SK-N-SH treated with all-trans-retinoic acid at 6 μM for 48 hours (cell line): ENCODE data around the gene TPK1.

Experiments used
- ATAC-seq: fragments of 200-7000 bp; cut with Tn5 transposase; 3 replicates; pipeline ENCODE4 v1.9.1; 2020; ENCODE audit warnings: mild to moderate bottlenecking, moderate library complexity
- ARNTL ChIP-seq: fragments of 450-650 bp; formaldehyde crosslinking; IDR thresholded peaks from 2 replicates; pipeline ENCODE4 v1.5.0; 2020; ENCODE audit warnings: low read depth, mild to moderate bottlenecking, moderate library complexity, borderline replicate concordance
- BACH2 ChIP-seq: fragments of 250-450 bp; sonication (Bioruptor Pico); IDR thresholded peaks from 2 replicates; pipeline ENCODE4 v1.9.0; 2021; ENCODE audit warnings: mild to moderate bottlenecking, borderline replicate concordance
- CREB5 ChIP-seq: fragments of 250-450 bp; sonication (Bioruptor Pico); IDR thresholded peaks from 2 replicates; pipeline ENCODE4 v1.5.1; 2020; ENCODE audit warnings: low read depth, mild to moderate bottlenecking, moderate library complexity
- CSDC2 ChIP-seq: fragments of 250-450 bp; sonication (Bioruptor Pico); IDR thresholded peaks from 2 replicates; pipeline ENCODE4 v1.5.0; 2020; ENCODE audit warnings: mild to moderate bottlenecking, moderate library complexity
- CSRNP3 ChIP-seq: fragments of 250-450 bp; sonication (Bioruptor Pico); IDR thresholded peaks from 2 replicates; pipeline ENCODE4 v1.5.1; 2021; ENCODE audit warnings: mild to moderate bottlenecking, moderate library complexity
- ESRRG ChIP-seq: fragments of 250-450 bp; sonication (Bioruptor Pico); IDR thresholded peaks from 2 replicates; pipeline ENCODE4 v1.6.1; 2021; ENCODE audit warnings: mild to moderate bottlenecking
- GLIS3 ChIP-seq: fragments of 250-450 bp; sonication (Bioruptor Pico); IDR thresholded peaks from 2 replicates; pipeline ENCODE4 v1.5.0; 2020; ENCODE audit warnings: mild to moderate bottlenecking, moderate library complexity
- ISL1 ChIP-seq: fragments of 250-450 bp; sonication (Bioruptor Pico); IDR thresholded peaks from 2 replicates; pipeline ENCODE4 v2.1.2; 2022; ENCODE audit warnings: mild to moderate bottlenecking, moderate library complexity
- OSR1 ChIP-seq: fragments of 250-450 bp; sonication (Bioruptor Pico); IDR thresholded peaks from 2 replicates; pipeline ENCODE4 v1.8.0; 2022; ENCODE audit warnings: moderate library complexity, mild to moderate bottlenecking, inconsistent platforms
- PATZ1 ChIP-seq: fragments of 250-450 bp; sonication (Bioruptor Pico); IDR thresholded peaks from 2 replicates; pipeline ENCODE4 v1.8.0; 2020; ENCODE audit warnings: mild to moderate bottlenecking, moderate library complexity, borderline replicate concordance
- POU6F1 ChIP-seq: fragments of 250-450 bp; sonication (Bioruptor Pico); IDR thresholded peaks from 2 replicates; pipeline ENCODE4 v1.8.0; 2021; ENCODE audit warnings: low read depth, mild to moderate bottlenecking, moderate library complexity, borderline replicate concordance
- PPARA ChIP-seq: fragments of 250-450 bp; sonication (Bioruptor Pico); IDR thresholded peaks from 2 replicates; pipeline ENCODE4 v1.5.0; 2020; ENCODE audit warnings: mild to moderate bottlenecking, borderline replicate concordance
- RARB ChIP-seq: fragments of 250-450 bp; sonication (Bioruptor Pico); IDR thresholded peaks from 2 replicates; pipeline ENCODE4 v1.8.0; 2021; ENCODE audit warnings: mild to moderate bottlenecking, moderate library complexity
- SNAI2 ChIP-seq: fragments of 250-450 bp; sonication (Bioruptor Pico); IDR thresholded peaks from 2 replicates; pipeline ENCODE4 v1.5.0; 2020; ENCODE audit warnings: mild to moderate bottlenecking, moderate library complexity
- TCF4 ChIP-seq: fragments of 250-450 bp; sonication (Bioruptor Pico); IDR thresholded peaks from 2 replicates; pipeline ENCODE4 v1.8.0; 2021; ENCODE audit warnings: mild to moderate bottlenecking, moderate library complexity, borderline replicate concordance
- TOX ChIP-seq: fragments of 250-450 bp; sonication (Bioruptor Pico); IDR thresholded peaks from 2 replicates; pipeline ENCODE4 v1.8.0; 2021; ENCODE audit warnings: mild to moderate bottlenecking, moderate library complexity, borderline replicate concordance
- TSHZ2 ChIP-seq: fragments of 250-450 bp; sonication (Bioruptor Pico); IDR thresholded peaks from 2 replicates; pipeline ENCODE4 v1.5.0; 2020; ENCODE audit warnings: mild to moderate bottlenecking, moderate library complexity
- ZC3H10 ChIP-seq: fragments of 250-450 bp; sonication (Bioruptor Pico); IDR thresholded peaks from 2 replicates; pipeline ENCODE4 v1.5.1; 2021; ENCODE audit warnings: mild to moderate bottlenecking, moderate library complexity
- ZFP3 ChIP-seq: fragments of 250-450 bp; sonication (Bioruptor Pico); IDR thresholded peaks from 2 replicates; pipeline ENCODE4 v1.5.0; 2020; ENCODE audit warnings: mild to moderate bottlenecking, moderate library complexity
- ZFP30 ChIP-seq: fragments of 450-650 bp; formaldehyde crosslinking; IDR thresholded peaks from 2 replicates; pipeline ENCODE4 v1.5.0; 2022; ENCODE audit warnings: mild to moderate bottlenecking, moderate library complexity
- ZNF565 ChIP-seq: fragments of 450-650 bp; formaldehyde crosslinking; conservative IDR thresholded peaks from 2 replicates; pipeline ENCODE4 v1.5.0; 2020; ENCODE audit warnings: low read depth, mild to moderate bottlenecking, moderate library complexity

TPK1 gene

GRCh38 chr7:144777005-144777839 is 58.6 kb downstream of the TPK1 start:
- ATAC-seq = no peak
- TF ChIP-seq GLIS3 (CRISPR knock-in tag) (no peak), ESRRG (CRISPR knock-in tag) (no peak), RARB (CRISPR knock-in tag) (no peak), PATZ1 (CRISPR knock-in tag) (no peak), CREB5 (no peak), PPARA (CRISPR knock-in tag) (no peak), OSR1 (CRISPR knock-in tag) (no peak), SNAI2 (CRISPR knock-in tag) (no peak), TCF4 (CRISPR knock-in tag) (no peak), ZFP30 (CRISPR knock-in tag) (no peak), TSHZ2 (CRISPR knock-in tag) (no peak), BACH2 (CRISPR knock-in tag) (no peak), ZFP3 (no peak), CSRNP3 (no peak), ZNF565 (no peak), CSDC2 (CRISPR knock-in tag) (no peak), TOX (no peak)

- no peak for ATAC-seq
- TF ChIP-seq ESRRG (CRISPR knock-in tag) (no peak), ZFP3 (no peak), TCF4 (CRISPR knock-in tag) (no peak), RARB (CRISPR knock-in tag) (no peak), PPARA (CRISPR knock-in tag) (no peak), SNAI2 (CRISPR knock-in tag) (no peak), ISL1 (CRISPR knock-in tag) (no peak), OSR1 (CRISPR knock-in tag) (no peak), ZC3H10 (CRISPR knock-in tag) (no peak), CSRNP3 (no peak), ARNTL (CRISPR knock-in tag) (no peak)
- TF ChIP-seq, all 23 proteins: peak for 0
Observed at GRCh38 chr7:144776447-144776846, 59.4 kb downstream of the TPK1 start.

GRCh38 chr7:144775749-144776148 is 60.1 kb downstream of the TPK1 start:
- no peak for ATAC-seq
- no peak for TF ChIP-seq POU6F1 (CRISPR knock-in tag)
- TF ChIP-seq CREB5 = no peak
- no peak for TF ChIP-seq ZFP3
- no peak for TF ChIP-seq SNAI2 (CRISPR knock-in tag)
- no peak for TF ChIP-seq PATZ1 (CRISPR knock-in tag)
